Suprapubic skin (tissue), 4 donors: Measurements from ENCODE around the gene CD79B. TPM values are rescaled to one million over a fixed set of nuclear protein-coding genes. Genes with fewer than 3 reads are reported as not detected.

Experiments
- DNase-seq, 2 donors: peaks; one replicate each; pipeline ENCODE4 v3.0.0-alpha.2; 2019; ENCODE audit warnings: low spot score in 2 of 2
- H3K27ac ChIP-seq: fragments of 200-600 bp; sonication (generic); one replicate; pipeline ENCODE4 v1.5.1; 2019
- H3K27me3 ChIP-seq: fragments of 200-600 bp; sonication (generic); one replicate; pipeline ENCODE4 v1.5.1; 2019
- H3K36me3 ChIP-seq: fragments of 200-600 bp; sonication (generic); one replicate; pipeline ENCODE4 v1.5.1; 2019
- H3K4me1 ChIP-seq: fragments of 200-600 bp; sonication (generic); one replicate; pipeline ENCODE4 v1.5.1; 2019
- H3K4me3 ChIP-seq: fragments of 200-600 bp; sonication (generic); one replicate; pipeline ENCODE4 v1.5.1; 2019; ENCODE audit warnings: mild to moderate bottlenecking
- H3K9me3 ChIP-seq: fragments of 200-600 bp; sonication (generic); one replicate; pipeline ENCODE4 v1.5.1; 2019
- CTCF ChIP-seq, 2 donors: fragments of 200-600 bp in 1 of 2; fragments of 450-650 bp in 1 of 2; sonication (generic) in 1 of 2; IDR thresholded peaks; one replicate each; pipeline ENCODE4 v1.5.1; 2016 to 2019; ENCODE audit warnings: antibody characterized with exemption in 2 of 2, mild to moderate bottlenecking in 1 of 2, moderate library complexity in 1 of 2
- EP300 ChIP-seq: sonication (generic); formaldehyde crosslinking; IDR thresholded peaks from one replicate; pipeline ENCODE4 v1.6.1; 2017; ENCODE audit warnings: antibody characterized with exemption
- POLR2A ChIP-seq, 2 donors: fragments of 450-650 bp; IDR thresholded peaks; one replicate each; pipeline ENCODE4 v1.6.1; 2017; ENCODE audit warnings: antibody characterized with exemption in 2 of 2, mild to moderate bottlenecking in 2 of 2, moderate library complexity in 2 of 2
- POLR2AphosphoS5 ChIP-seq, 3 donors: sonication (generic); formaldehyde crosslinking; IDR thresholded peaks; one replicate each; pipeline ENCODE4 v1.6.1; 2017; ENCODE audit warnings: antibody characterized with exemption in 3 of 3
- WGBS: methylation state at CpG from one replicate; pipeline ENCODE4 v1.1.5; 2018; 5-methylcytosine and 5-hydroxymethylcytosine counted together
- total RNA-seq, 4 donors: library from RNA; depleted of rRNA; stranded (reverse); fragments of >200 nt; gene quantifications; one replicate each; pipeline ENCODE4 v1.1.0, GENCODE V29; 2016

The CD79B gene
- total RNA-seq, 4 donors from 2014 or later: 1.5 to 7.9 (median 2.2) TPM

DNA sequence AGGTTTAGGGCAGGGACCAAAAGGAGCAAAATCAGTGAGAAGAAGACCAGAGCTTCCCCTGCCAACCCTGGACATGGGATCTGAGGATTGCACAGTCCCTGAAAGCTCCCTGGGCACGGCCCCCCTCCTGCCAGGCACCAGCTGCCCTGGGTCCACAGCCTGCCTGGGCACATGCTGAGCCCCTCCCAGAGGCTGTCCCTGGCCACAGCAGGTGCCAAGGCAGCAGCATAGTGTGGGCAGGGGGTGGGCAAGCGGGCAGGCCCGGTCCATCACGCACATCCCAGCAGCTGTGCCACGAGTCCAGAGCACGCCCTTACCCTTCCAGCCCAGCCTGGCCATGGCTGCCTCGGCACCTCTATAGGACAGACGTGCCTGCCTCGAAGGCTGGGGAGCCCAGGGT, 27.9 kb upstream of the CD79B start:
- Histone ChIP-seq H3K4me3 (no peak overlapping the region), H3K4me1 (peaks cover 15% of the 10 kb centered on the region), H3K27ac (no peak overlapping the region), H3K36me3 (no peaks in the 10 kb centered on the region), H3K9me3 (no peaks in the 10 kb centered on the region), H3K27me3 (no peaks in the 10 kb centered on the region)
- no peak for DNase-seq
- no peak for TF ChIP-seq POLR2A (IDR thresholded peaks at IDR 0.05)
- 80% methylated on average over 7 of the region's 9 CpGs for WGBS

DNA sequence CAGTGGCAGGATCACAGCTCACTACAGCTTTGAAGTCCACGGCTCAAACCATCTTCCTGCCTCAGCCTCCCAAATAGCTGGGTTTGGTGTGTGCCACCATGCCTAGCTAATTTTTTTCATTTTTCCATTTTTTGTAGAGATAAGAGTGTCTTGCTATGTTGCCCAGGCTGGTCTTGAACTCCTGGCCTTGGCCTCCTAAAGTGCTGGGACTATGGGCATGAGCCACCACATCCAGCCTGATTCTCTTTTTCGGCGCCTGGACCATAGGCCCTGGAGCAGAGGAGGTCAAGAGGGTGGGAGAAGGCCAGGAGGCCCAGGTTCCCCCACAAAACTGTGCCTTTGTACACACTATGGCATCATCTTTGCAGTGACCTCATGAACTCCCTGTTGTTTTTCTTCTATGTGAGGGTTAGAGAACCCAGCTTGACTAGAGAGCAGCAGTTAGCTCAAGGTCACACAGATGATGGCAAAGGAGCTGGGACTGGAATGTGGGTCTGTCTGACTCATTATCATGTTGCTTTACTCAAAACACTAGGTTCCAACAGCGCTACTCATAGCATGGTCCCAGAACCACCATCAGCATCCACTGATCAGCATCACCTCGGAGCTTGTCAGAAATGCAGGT, 24.3 kb upstream of the CD79B start:
- Histone ChIP-seq H3K4me3 (no peak overlapping the region), H3K27me3 (peaks cover 3% of the 10 kb centered on the region), H3K9me3 (no peaks in the 10 kb centered on the region), H3K27ac (no peak overlapping the region), H3K36me3 (no peaks in the 10 kb centered on the region), H3K4me1 (peaks cover 11% of the 10 kb centered on the region)
- TF ChIP-seq EP300 (no peak), POLR2A (IDR thresholded peaks at IDR 0.05) (no peak), CTCF (IDR thresholded peaks at IDR 0.05) (no peak), POLR2AphosphoS5 (IDR thresholded peaks at IDR 0.05) (no peak)
- WGBS: 95% methylated on average over 5 of the region's 5 CpGs
- no peak for DNase-seq

DNA sequence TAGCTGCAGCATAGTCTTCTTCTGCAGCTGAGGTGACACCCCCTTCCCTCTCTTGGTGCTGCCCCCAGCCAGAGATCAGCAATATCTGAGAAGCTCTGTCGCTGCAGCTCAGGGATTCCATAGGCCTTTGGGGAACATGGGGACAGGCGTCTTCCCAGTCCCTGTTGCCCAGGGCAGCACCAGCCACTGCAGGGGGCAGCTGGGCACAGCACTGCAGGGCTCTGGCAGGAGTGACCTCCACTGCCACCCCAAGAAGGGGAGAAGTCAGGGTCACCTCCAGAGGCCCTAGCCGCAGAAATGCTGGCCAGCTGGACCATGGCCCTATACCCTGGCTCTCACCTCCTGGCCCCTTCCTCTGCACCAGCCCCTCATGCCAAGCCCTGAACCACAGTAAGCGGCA, 23.7 kb upstream of the CD79B start:
- DNase-seq: no peak
- Histone ChIP-seq H3K27me3 (peaks cover 3% of the 10 kb centered on the region), H3K9me3 (no peaks in the 10 kb centered on the region), H3K36me3 (no peaks in the 10 kb centered on the region), H3K4me3 (no peak overlapping the region), H3K27ac (no peak overlapping the region), H3K4me1 (peaks cover 5% of the 10 kb centered on the region)
- TF ChIP-seq POLR2AphosphoS5 (IDR thresholded peaks at IDR 0.05): no peak
- TF ChIP-seq POLR2A (IDR thresholded peaks at IDR 0.05): no peak
- TF ChIP-seq CTCF (IDR thresholded peaks at IDR 0.05): no peak
- no peak for TF ChIP-seq EP300
- 90% methylated on average over 3 of the region's 4 CpGs for WGBS

- TF ChIP-seq EP300 (no peak), POLR2A (IDR thresholded peaks at IDR 0.05) (no peak), POLR2AphosphoS5 (IDR thresholded peaks at IDR 0.05) (no peak), CTCF (IDR thresholded peaks at IDR 0.05) (no peak)
- Histone ChIP-seq H3K27ac (no peak overlapping the region), H3K9me3 (no peaks in the 10 kb centered on the region), H3K27me3 (peaks cover 7% of the 10 kb centered on the region), H3K4me3 (no peak overlapping the region), H3K36me3 (no peaks in the 10 kb centered on the region), H3K4me1 (no peaks in the 10 kb centered on the region)
- WGBS: 74% methylated on average over 11 of the region's 11 CpGs
- DNase-seq: no peak
Measured at GRCh38 chr17:63955232-63955631, 23.1 kb upstream of the CD79B start.

GRCh38 chr17:63954402-63955063, 22.4 kb upstream of the CD79B start:
- no peak for DNase-seq
- Histone ChIP-seq H3K27ac (no peak overlapping the region), H3K9me3 (no peaks in the 10 kb centered on the region), H3K36me3 (no peaks in the 10 kb centered on the region), H3K27me3 (peaks cover 12% of the 10 kb centered on the region), H3K4me1 (no peaks in the 10 kb centered on the region), H3K4me3 (no peak overlapping the region)
- 49% methylated on average over 7 of the region's 11 CpGs for WGBS
- TF ChIP-seq EP300: no peak
- no peak for TF ChIP-seq POLR2AphosphoS5 (IDR thresholded peaks at IDR 0.05)
- TF ChIP-seq POLR2A (IDR thresholded peaks at IDR 0.05): no peak
- TF ChIP-seq CTCF (IDR thresholded peaks at IDR 0.05): no peak
